ENCODE measurements around the gene SORCS2. TPM values are rescaled to one million over a fixed set of nuclear protein-coding genes. Genes with fewer than 3 reads are reported as not detected.

Gene SORCS2
- total RNA-seq, 6 experiments from 2014 or later: 0.18 to 6.2 (median 3.1) TPM

DNA sequence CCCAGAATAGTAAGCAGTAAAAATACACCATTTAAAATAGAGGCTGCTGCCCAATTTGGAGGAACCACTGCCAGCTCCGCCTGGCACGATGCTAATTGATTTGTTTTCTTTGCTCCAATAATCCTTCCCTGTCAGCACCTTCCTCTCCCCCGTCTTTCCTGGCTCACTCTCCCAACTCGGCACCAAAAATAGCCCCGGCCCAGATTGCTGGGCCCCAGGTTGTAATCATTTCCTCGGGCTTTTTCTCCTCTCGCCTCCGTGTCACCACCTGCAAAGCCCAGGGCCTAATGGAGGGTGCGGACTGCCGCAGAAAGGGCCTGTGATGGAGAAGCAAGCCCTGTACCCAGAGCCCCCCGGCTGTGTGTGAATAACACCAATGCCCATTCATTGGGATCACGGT is 440.0 kb downstream of the SORCS2 start:
- 57% methylated on average over 11 of the region's 12 CpGs for whole genome bisulfite sequencing (ENCODE audit: insufficient coverage, low coverage, low lambda C conversion rate, missing lambda C conversion rate)
- Histone ChIP-seq H3K27me3 (no peaks in the 10 kb centered on the region), H3K4me1 (no peaks in the 10 kb centered on the region), H3K27ac (no peak overlapping the region), H3K4me3 (no peak overlapping the region), H3K36me3 (no peaks in the 10 kb centered on the region), H3K9me3 (no peaks in the 10 kb centered on the region)
- no peak for TF ChIP-seq CTCF (IDR thresholded peaks at IDR 0.05)
- no peak for TF ChIP-seq POLR2A (IDR thresholded peaks at IDR 0.05)
- DNase-seq (no peak), ATAC-seq (no peak)
- intact Hi-C loops (cut with DNase I): no loop called here

- 73% methylated on average over 2 of the region's 5 CpGs for WGBS (ENCODE audit: insufficient coverage, low coverage, low lambda C conversion rate, missing lambda C conversion rate)
- Histone ChIP-seq H3K27ac (no peak overlapping the region), H3K9me3 (no peaks in the 10 kb centered on the region), H3K4me1 (no peaks in the 10 kb centered on the region), H3K27me3 (no peaks in the 10 kb centered on the region), H3K4me3 (no peak overlapping the region), H3K36me3 (no peaks in the 10 kb centered on the region)
- DNase-seq (no peak), ATAC-seq (no peak)
- TF ChIP-seq POLR2A (IDR thresholded peaks at IDR 0.05): no peak
- TF ChIP-seq CTCF (IDR thresholded peaks at IDR 0.05): no peak
- intact Hi-C loops (cut with DNase I): no loop called here
Measured at GRCh38 chr4:7632971-7633370, 440.6 kb downstream of the SORCS2 start.

DNA sequence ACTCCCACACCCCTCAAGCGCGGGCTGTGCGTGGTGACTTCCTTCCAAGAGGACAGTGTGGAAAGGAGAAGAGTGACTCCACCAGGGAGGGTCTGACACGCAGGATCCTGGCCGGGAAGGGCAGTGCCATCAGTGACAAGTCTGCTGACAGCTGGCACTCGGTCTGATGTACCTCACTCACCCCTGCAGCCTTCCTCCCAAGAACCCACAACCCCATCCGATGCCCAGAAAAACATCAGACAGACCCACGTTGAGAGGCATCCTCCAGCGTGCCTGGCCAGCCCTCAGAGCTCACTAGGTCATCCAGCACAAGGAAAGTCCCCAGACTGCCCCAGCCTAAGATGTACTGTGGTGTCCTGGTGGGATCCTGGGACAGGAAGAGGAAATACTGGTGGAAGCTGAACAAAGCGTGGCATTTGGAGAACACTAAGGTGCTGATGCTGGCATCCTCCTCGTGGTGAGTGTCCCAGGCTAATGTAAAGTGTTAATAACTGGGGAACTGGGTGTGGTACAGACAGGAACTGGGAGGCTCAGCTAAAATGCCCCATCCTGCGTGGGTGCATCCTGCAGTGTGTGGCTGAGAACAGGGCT is 442.4 kb downstream of the SORCS2 start:
- Histone ChIP-seq H3K27me3 (no peaks in the 10 kb centered on the region), H3K4me3 (no peak overlapping the region), H3K9me3 (no peaks in the 10 kb centered on the region), H3K4me1 (peaks cover 0 to 11% (median 5%) of the 10 kb centered on the region in 4 donors), H3K27ac (no peak overlapping the region), H3K36me3 (no peaks in the 10 kb centered on the region)
- 16% methylated on average over 3 of the region's 12 CpGs for WGBS (ENCODE audit: insufficient coverage, low coverage, low lambda C conversion rate, missing lambda C conversion rate)
- ATAC-seq (no peak), DNase-seq (no peak)
- intact Hi-C loops (cut with DNase I): no loop called here
- no peak for TF ChIP-seq CTCF (IDR thresholded peaks at IDR 0.05)
- no peak for TF ChIP-seq POLR2A (IDR thresholded peaks at IDR 0.05)

DNA sequence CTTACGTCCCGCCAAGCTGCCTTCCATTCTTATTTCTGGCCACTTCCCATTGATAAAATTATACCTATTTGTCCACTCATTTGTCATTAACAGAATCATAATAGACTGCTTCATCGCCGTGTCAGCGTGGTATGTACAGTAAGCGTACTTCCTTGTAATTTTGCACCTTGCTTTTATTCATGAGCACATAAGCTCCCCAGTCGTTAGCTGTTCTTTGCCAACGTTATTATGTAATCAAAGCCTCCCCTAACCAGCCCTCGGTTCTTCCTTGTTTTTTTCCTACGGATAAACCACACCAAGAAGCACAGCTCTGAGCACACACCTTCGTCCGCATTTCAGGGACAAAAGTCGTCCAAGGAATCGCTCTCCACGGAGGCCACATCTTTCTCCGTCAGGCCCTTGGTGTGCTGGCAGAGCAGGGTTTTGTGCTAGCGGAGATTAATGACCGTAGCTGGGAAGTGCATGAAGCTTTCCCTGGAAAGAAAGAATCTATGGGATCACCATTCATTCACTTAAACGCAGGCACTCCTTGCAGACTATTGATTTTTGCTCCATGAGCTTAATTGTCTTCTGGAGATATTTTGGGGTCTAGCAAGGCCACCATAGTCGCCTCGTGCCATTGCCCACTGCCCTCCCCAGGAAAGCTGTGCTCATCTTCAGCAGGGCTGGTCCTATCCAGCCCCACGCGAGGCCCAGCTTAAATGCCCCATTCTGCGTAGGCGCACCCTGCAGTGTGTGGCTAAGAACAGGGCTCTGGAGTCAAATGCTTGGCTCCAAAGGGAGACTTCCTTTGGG is 443.3 kb downstream of the SORCS2 start:
- no peak for ATAC-seq
- Histone ChIP-seq H3K27me3 (no peaks in the 10 kb centered on the region), H3K9me3 (no peaks in the 10 kb centered on the region), H3K36me3 (no peaks in the 10 kb centered on the region), H3K27ac (no peak overlapping the region), H3K4me3 (no peak overlapping the region), H3K4me1 (peaks cover 0 to 11% (median 5%) of the 10 kb centered on the region in 4 donors)
- intact Hi-C loops (cut with DNase I): no loop called here
- WGBS (ENCODE audit: insufficient coverage, low coverage, low lambda C conversion rate, missing lambda C conversion rate): 62% methylated on average over 23 of the region's 25 CpGs
- DNase-seq: no peak
- TF ChIP-seq CTCF (IDR thresholded peaks at IDR 0.05) (no peak), POLR2A (IDR thresholded peaks at IDR 0.05) (no peak)

Measured in right lobe of liver (tissue), 6 donors.